ENCODE data around the gene KLHL24.

GRCh38 chr3:183587336-183587735 is 48.1 kb upstream of the KLHL24 start:
- TF ChIP-seq CTCF (CRISPR knock-in tag; IDR thresholded peaks at IDR 0.05) (no peak), PAX8 (CRISPR knock-in tag; IDR thresholded peaks at IDR 0.05; ENCODE audit: borderline replicate concordance) (no peak), ZNF766 (CRISPR knock-in tag; IDR thresholded peaks at IDR 0.05; ENCODE audit: borderline replicate concordance) (no peak), POLR2AphosphoS2 (IDR thresholded peaks at IDR 0.05; ENCODE audit: low read depth, low read length) (no peak), ZC3H13 (CRISPR knock-in tag; IDR thresholded peaks at IDR 0.05) (no peak), NR2C2 (CRISPR knock-in tag; IDR thresholded peaks at IDR 0.05; ENCODE audit: borderline replicate concordance) (no peak), ZNF556 (CRISPR knock-in tag; IDR thresholded peaks at IDR 0.05; ENCODE audit: borderline replicate concordance) (no peak), AFF4 (CRISPR knock-in tag; IDR thresholded peaks at IDR 0.05) (no peak)
- TF ChIP-seq, protein P1, sequence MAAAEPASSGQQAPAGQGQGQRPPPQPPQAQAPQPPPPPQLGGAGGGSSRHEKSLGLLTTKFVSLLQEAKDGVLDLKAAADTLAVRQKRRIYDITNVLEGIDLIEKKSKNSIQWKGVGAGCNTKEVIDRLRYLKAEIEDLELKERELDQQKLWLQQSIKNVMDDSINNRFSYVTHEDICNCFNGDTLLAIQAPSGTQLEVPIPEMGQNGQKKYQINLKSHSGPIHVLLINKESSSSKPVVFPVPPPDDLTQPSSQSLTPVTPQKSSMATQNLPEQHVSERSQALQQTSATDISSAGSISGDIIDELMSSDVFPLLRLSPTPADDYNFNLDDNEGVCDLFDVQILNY (CRISPR knock-in tag; conservative IDR thresholded peaks at IDR 0.05), result no peak
- TF ChIP-seq, protein P2, sequence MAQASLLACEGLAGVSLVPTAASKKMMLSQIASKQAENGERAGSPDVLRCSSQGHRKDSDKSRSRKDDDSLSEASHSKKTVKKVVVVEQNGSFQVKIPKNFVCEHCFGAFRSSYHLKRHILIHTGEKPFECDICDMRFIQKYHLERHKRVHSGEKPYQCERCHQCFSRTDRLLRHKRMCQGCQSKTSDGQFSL (CRISPR knock-in tag; IDR thresholded peaks at IDR 0.05), result no peak
- TF ChIP-seq, protein P3, sequence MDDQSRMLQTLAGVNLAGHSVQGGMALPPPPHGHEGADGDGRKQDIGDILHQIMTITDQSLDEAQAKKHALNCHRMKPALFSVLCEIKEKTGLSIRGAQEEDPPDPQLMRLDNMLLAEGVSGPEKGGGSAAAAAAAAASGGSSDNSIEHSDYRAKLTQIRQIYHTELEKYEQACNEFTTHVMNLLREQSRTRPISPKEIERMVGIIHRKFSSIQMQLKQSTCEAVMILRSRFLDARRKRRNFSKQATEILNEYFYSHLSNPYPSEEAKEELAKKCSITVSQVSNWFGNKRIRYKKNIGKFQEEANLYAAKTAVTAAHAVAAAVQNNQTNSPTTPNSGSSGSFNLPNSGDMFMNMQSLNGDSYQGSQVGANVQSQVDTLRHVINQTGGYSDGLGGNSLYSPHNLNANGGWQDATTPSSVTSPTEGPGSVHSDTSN (CRISPR knock-in tag; IDR thresholded peaks at IDR 0.05; ENCODE audit: borderline replicate concordance), result no peak

Measured in HepG2 (cell line).